Testis (tissue), 2 donors: ENCODE measurements around the gene PYCR2.

Experiments
- POLR2A ChIP-seq: fragments of 450-650 bp; IDR thresholded peaks from one replicate; pipeline ENCODE4 v1.6.1; 2017; ENCODE audit warnings: antibody characterized with exemption, mild to moderate bottlenecking, moderate library complexity
- TF ChIP-seq, protein P1 (sequence below), 3 experiments: fragments of 450-650 bp in 2 of 3; fragments of 200-600 bp in 1 of 3; sonication (generic) in 1 of 3; IDR thresholded peaks; one replicate each; pipeline ENCODE4 v1.5.1; 2016 to 2019; ENCODE audit warnings: antibody characterized with exemption in 3 of 3, mild to moderate bottlenecking in 2 of 3, moderate library complexity in 1 of 3

GRCh38 chr1:225934711-225935110 is 10.7 kb upstream of the PYCR2 start:
- TF ChIP-seq, protein P1, sequence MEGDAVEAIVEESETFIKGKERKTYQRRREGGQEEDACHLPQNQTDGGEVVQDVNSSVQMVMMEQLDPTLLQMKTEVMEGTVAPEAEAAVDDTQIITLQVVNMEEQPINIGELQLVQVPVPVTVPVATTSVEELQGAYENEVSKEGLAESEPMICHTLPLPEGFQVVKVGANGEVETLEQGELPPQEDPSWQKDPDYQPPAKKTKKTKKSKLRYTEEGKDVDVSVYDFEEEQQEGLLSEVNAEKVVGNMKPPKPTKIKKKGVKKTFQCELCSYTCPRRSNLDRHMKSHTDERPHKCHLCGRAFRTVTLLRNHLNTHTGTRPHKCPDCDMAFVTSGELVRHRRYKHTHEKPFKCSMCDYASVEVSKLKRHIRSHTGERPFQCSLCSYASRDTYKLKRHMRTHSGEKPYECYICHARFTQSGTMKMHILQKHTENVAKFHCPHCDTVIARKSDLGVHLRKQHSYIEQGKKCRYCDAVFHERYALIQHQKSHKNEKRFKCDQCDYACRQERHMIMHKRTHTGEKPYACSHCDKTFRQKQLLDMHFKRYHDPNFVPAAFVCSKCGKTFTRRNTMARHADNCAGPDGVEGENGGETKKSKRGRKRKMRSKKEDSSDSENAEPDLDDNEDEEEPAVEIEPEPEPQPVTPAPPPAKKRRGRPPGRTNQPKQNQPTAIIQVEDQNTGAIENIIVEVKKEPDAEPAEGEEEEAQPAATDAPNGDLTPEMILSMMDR (IDR thresholded peaks at IDR 0.05), result no peak
- TF ChIP-seq POLR2A, result no peak
